GM21825 (cell line): ENCODE measurements around the gene DOK6.

Experiments used
- ATAC-seq: cut with Tn5 transposase; IDR thresholded peaks from one replicate; pipeline ENCODE4 v1.9.1; 2021; ENCODE audit warnings: mild to moderate bottlenecking, moderate library complexity; ENCODE audit not compliant: unreplicated experiment

Gene DOK6

DNA sequence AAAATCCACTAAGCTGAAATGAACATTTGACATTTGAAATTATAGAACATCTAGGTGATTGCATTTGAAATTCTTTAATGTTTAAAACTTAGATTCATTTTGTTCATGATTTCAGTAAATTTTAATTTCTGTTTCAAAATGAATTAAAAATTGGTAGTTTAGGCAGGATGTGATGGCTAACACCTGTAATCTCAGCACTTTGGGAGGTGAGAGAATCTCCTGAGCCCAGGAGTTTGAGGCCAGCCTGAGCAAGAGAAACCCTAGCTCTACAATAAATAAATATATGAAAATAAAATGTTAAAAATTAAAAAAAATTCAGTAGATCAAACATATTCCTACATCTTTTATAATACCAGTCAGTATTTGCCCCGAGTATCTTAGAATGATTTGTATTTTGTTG lies 330.0 kb downstream of the DOK6 start:
- ATAC-seq: no peak

DNA sequence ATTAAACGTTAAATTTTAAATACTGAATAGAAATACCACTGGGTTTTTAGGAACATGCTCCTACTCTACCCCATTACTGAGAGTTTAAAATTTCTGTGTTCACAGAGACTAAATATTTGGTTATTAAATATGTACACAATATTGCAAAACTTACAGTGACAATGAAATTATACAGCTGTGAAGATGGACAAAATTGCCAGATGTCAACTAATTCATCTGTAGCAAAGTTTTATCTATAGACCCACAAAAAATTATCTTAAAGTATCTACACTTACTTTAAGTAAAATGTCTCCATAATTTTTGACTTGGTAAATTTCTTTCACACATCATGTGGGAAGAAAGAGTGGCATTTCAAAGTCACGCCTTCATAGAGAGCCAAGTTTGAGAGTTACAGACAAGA lies 333.8 kb downstream of the DOK6 start:
- ATAC-seq: no peak

DNA sequence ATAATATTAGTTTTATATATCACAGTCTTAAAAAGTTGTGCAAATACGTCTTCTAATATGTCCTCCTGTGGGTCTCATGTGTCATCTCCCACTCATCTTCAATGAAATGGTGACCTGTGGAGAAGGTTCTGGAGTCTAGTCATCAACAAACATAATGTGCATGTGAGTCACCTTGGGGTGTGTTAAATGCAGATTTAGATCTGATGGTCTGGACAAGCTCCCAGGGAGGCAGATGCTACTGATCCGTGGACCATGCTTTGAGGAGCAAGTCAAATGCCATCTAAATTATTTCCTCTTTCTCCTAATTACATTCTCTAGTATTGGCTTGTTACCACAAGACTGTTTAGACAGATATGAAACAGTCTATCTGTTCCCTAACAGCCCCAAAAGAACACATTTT lies 336.0 kb downstream of the DOK6 start:
- no peak for ATAC-seq

DNA sequence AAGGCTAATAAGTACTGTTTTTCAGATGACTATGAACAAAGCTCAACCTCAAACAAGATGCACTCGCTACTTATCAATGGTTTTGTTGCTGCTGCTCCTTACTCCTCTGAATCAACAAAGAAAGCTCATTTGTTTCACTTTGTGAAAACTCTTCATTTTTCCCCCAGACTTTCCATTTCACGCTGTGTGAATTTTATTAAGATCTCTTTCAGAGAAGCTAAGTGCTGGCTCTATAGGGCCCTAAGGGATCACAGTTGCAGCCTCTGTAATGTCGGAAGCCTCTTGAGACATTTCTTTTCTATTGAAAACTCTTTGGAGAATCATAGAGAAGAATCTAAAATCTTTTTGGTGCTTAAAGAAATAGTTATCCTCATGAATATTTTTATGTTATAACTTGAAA lies 337.2 kb downstream of the DOK6 start:
- no peak for ATAC-seq

DNA sequence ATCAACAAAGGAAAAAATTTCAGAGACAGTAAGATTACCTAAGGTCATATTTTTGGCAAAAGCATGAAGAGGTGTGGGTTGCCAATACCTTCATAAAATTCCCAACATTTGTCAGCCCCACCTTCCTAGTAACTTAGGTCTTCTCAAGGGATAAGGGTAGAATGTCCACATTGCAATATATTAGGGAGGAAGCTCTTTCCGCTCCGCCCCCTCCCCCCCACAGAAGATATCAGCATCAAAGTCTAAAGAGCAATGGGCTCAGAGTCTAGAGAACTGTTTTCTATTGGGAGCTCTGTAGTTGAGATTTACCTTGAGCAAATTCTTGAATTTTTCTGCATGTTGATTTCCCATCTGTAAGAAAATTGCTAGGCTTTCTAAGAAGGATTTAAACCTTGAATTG lies 346.7 kb downstream of the DOK6 start:
- ATAC-seq: no peak

DNA sequence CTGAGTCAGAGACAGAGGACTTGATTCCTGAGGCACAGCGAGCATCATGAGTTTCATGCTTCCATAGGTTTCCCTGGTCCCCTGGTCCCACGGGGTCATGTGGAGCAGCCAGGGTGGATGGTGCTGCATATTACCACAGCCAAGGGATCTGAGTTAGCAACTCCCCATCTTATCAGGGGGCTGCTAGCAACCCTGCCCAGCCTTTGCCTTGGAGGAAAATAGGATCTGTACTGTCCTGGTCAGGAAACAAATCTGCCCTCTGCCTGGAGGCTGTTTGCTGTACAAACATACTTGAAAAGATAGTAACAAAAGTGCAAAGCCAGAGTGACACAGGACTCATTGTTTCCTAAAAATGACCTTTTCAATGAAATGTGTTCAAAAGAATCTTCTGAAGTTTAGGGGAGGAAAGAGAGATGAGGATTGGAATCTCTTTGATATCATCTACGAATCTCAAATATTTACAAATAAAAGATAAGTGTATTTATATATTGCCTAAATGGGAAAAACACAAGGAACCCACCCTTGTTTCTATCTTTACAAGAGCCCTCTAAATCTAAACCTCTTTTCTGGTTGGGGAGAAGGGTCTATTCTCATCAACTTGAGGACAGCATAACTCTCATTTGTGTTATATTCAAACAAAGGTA lies 352.2 kb downstream of the DOK6 start:
- no peak for ATAC-seq

DNA sequence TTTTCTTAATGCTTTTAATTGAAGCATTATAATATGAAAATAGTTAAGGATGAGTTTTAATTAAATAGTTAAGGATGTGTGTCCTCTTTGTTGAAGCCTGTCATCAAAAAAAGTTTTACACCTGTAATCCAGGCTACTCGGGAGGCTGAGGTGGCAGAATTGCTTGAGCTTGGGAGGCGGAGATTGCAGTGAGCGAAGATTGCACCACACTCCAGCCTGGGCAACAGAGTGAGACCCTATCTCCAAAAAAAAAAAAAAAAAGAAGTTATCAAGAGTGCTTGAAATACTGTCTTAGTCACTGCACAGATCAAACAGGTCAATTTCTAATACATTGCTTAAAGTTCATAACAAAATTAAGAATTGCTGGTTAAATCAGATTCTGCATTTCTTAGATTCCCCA lies 353.4 kb downstream of the DOK6 start:
- no peak for ATAC-seq

DNA sequence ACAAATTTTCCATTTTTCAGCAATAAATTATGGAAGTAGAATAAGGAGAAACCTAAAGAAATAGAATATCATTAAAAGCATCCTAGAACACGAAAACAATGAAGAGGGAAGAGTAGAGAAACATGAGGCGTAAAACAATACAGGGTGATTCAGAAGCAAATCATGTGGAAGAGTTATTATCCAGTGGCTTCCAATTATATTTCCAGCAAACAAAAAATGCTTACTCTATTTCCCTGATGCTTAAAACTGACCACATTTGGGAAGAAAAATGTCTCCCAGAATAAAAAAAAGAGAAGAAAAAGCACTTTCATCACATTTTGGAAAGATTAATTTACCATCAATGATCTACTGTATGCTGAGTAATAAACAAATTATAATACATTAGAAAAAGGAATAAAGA lies 354.4 kb downstream of the DOK6 start:
- no peak for ATAC-seq

DNA sequence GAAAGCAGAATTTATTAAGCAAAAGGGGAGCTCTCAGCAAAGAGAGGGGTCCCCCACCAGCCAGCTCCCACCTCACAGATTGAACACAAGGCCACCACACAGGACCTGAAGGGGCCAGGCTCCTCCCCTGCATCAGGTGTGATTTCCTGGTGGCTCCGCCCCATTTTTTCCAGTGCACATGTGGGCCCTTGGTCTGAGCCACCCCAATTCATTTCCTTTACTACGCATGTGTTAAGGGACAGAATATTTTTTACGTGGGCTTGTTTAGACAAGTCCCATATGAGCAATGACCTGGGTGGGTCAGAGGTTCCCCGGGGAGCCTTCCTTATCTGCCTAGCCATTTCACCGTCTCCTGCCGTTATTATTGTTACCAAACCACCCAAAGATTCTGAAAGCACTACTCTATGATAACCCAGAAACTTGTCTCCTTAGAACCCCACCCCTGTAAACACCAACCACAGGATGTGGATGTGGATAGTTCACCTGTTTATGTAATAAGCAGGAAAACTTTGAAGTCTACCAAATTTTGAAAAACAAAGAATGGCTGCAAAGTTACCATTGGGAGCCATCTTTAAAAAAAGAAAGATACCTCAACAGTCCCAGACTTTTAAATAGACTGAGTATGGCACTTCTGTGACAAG lies 355.3 kb downstream of the DOK6 start:
- ATAC-seq: no peak

DNA sequence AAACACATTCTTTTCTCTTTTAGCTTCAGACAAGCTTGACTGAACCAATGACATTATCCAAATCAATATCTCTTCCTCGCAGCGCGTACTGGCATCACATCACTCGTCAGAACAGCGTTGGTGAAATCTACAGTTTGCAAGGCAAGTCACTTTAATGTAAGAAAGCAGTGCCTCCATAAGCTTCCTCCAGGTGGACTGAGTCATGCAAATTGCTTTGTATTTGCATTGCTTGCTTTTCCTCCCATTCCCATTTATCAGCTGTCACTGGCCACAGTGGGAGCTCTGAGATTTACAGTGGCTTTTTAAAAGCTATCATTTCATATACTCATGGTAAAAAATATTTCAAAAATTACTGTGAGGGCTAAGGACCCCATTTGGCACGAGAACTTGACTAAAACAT lies 357.0 kb downstream of the DOK6 start:
- no peak for ATAC-seq

DNA sequence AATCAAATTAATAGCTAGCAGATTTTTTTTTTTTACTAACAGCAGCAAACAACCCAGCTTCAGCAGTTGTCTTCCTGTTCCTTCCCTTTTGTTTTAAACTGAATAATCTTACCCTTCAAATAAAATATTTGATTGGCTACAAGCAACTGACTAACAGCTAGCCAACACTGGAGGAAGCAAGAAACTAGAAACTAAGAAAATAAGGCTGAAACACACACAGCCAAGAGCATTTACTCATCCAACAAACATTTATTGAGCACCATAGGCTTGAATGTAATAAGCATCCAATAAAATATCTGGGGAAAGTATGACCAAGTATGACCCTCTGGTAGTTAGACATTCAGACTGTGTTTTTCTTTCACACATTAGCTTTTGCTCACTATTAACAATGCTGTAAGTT lies 357.8 kb downstream of the DOK6 start:
- ATAC-seq: no peak

DNA sequence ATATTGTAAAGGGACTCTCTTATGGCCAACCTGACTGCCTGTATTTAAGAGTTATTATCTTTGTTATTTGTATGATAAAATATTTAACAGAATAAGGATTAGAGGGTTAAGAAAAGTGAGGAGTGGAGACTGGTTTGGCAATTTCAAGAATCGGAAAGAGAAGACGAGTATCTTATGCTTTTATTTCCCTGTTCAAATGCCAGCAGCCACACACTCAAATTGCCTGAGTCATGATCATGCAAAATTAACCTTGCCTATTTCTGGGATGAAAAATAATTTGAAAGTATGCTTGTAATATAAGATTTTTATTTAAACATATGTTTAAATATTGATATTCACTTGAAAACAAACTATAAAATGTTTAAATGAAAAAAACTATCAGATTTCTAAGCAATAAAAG lies 358.4 kb downstream of the DOK6 start:
- ATAC-seq: no peak

DNA sequence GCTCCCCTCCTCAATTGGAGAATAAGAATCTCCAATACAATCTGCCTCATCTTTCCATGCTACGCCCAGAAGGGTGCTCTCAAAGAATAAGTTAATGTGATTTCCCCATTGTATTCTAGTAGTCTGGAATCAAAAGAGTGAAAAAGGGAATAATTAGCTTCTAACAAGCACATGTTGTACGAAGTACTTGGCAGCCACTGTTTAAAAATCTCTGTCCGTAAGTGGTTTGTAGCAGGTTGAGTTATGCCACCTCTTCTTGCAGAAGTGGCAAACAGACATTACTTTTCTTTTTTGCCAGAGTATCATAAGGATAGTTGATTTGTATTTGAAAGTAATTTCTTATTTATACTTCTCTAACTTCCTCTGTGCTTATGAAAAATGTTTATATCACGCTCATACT lies 362.3 kb downstream of the DOK6 start:
- no peak for ATAC-seq

DNA sequence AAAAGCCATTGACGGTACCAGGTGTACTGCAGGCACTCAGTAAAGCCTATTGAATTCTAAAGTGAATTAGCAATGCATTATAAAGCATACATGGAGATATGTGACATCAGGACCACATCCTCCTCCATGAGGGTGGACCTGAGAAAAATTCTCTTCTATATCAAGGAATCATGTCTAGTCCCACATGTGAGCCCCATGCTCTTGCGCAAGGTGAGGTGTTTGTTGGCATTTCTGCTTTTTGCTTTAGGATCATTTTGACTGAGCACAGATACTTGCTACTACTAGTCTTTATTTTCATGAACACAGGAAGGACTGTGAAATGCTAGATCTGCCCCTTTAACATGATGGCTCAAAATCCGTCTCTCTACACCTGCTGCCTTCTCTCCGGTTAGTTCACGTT lies 363.1 kb downstream of the DOK6 start:
- ATAC-seq: no peak

DNA sequence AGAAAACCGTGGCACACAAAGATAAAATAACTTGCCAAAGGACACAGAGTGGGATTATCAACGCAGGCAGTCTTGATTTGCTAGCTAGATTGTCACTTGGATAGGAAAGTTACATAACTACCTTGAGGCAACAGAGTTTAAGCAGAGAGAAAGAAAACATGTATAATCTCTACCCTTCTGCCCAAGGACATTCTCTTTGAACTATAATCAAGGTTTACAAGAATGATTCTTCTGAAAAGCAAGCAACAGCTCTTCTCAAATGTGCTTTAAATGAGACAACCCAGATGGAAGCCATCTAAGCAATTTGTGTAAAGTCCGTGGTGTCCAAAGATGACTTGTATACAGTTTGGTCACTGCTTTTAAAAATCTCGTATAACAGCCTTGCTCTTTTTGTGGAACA lies 369.6 kb downstream of the DOK6 start:
- no peak for ATAC-seq

DNA sequence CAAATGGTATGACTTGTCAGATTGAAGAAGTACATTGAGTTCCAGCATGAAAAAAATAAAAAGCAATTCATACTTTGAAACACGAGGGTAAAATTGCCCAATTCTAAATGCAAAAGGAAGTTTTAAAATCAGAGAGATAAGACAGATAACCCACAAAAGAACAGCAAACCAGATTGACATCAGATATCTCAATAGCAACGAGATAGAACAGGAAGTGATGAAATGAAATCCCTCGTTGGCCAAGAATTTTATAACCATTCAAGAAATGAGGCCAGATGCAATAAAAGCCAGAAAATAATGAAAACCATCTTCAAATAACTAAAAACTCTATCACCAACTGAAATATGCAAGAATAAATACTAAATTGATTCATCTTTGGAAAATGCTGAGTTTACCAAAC lies 374.1 kb downstream of the DOK6 start:
- ATAC-seq: no peak

DNA sequence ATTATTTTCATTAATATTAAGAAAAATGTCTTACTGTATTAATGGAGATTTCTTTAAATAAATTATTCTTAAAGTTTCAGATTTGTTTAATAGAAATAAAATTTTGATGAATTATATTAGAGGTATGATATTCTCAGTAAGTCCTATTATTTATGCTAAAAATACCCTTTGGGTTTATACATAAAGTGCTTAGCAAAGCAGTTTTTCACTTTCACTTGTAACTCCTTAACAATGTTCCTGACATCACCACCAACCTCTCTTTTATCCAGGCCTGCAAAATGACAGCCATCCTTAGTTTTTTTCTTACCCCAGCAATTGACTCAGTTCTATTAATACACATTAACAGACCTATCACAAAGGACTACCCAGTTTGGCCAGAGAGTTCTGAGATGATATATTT lies 376.6 kb downstream of the DOK6 start:
- ATAC-seq: no peak

DNA sequence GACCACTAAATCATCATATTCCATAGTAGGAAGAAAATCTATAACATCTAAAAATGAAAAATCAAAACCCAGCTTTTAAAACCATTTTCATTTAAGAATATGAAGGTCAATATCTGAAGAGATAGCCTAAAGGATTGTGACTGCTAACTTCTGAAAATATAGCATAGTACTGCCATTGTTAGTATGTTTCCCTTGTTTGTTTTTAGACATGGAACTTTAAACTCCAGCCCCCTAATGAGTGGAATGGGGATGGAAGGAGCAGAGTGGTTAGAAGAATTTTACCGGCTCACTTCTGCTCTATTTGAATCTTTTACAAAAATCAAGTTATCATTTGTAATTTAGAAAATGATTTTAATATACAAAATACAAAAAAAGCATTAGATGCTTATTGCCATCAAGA lies 378.0 kb downstream of the DOK6 start:
- no peak for ATAC-seq

DNA sequence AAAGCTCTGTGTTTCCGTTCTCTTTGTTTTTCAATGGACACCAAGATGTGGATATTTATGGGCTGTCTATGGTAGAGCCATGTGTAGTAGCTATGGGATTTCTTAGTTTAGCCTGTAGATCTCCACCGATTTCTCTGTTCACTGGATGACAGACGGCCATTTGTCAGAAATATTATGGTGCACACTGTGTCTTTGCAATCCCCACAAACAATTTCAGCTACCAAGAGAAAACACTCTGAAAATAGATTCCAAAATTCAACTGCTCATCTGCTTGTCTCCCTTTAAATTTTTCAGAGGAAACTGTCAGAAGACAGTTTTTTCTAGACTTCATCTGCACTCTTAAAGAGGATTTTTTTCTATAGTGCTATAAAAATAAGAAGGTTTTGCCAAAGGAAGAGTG lies 380.2 kb downstream of the DOK6 start:
- ATAC-seq: no peak

DNA sequence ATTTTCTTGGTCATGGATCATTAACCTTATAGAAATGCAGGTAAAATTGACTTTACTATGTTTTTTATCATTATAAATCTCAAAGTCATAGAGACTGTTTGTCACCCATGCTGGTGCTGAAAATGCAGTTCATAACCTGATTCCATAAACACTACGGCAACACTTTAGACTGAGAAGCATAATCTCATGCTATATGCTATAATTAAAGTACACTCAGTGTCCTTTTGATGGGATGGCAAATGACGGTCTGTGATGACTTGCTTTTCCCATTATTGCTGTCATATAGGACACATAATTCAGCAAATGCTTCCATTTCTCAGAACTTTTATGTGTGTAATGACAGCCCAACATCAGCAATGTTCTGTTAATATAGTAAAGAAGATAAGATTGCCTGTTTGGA lies 384.1 kb downstream of the DOK6 start:
- no peak for ATAC-seq

DNA sequence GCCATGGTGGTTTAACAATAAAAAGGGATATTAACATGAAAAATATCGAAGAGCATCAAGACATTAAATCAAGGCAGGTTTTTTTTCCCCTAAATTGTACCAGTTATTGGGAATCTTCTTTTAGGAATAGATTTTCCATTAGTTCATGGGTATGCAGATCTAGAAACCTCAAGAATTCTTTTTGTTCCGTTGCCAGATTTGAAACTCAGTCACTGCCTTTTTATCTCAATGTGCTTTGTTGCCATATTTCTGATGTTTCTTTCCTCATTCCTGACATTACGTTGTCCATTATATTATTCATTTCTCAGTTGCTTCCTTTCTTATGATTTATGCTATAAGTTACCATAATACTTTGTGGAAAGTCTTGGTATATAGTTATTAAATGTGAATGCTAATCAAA lies 384.8 kb downstream of the DOK6 start:
- no peak for ATAC-seq

DNA sequence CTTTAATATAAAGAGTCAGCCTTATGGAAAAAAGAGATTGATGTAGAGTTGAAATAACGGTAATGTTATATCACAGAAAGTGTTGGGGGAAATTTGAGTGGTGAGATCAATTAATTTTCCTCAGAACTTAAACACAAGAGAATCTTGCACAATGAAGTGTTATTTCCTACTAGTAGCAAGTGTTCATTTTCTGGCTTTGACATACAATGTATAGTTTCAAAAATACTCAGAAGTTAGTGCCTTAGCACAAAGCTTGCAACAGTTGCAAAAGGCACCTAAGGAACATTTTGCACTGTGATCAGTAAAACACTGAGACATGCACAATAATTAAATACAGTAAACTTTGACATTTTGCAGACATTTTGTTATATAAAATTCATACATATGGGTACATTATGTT lies 385.7 kb downstream of the DOK6 start:
- ATAC-seq: no peak

DNA sequence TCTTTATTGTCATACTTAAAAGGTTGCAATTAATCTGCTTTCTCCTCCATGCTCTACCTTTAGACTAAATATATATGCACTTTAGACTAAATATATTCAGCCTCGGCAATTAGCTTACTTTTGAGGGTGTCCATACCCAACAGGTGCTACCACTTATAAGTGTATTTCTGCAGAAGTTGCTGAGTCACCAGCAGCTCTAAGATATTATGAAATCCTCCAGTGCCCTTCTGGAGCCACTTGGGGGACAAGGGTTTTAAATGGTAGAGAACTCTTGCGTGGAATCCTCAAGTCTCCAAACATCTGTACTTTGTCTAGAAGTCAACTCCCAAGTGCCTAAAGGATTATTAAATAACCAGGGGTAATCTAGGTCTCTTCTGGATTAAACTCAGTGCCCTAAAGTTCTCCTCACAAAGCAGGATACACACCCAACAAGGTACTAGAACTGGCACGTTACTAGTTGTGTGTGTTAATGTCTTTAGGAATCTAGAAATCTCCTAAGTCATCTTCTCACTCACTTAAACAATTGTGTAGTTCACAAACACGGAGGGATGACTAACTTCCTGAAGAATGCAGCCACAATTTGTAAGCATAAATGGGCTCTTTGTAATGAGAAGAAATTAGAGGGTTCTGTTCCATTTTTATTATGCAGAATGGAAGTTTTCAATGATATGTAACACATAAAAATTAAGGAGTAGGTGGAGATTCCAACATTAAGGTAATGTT lies 387.3 kb downstream of the DOK6 start:
- no peak for ATAC-seq
